Left renal cortex interstitium (tissue), 4 donors: ENCODE data around the gene PRR14. TPM values are rescaled to one million over a fixed set of nuclear protein-coding genes. Genes with fewer than 3 reads are reported as not detected.
"Not testable (repeated sequence)": the region's sequence is repeated elsewhere in the genome, so short reads cannot be mapped to it uniquely, and the experiment has no call there.

Source experiments
- DNase-seq, 4 donors: peaks; one replicate each; pipeline ENCODE4 v3.0.0-alpha.2; 2013; ENCODE audit warnings: low read depth in 4 of 4, low spot score in 2 of 4, missing footprints in 1 of 4
- polyA plus RNA-seq, 4 donors: library from polyadenylated mRNA; unstranded; fragments of 120-200 nt; gene quantifications; one replicate each; pipeline ENCODE4 v1.2.1, GENCODE V29; 2013; ENCODE audit not compliant: insufficient read length in 4 of 4

Gene PRR14
- polyA plus RNA-seq, 4 donors, result 38.2 to 54.8 (median 46.0) TPM

- DNase-seq, result peak; percentile 71 to 89 (median 77)
Observed at GRCh38 chr16:30628628-30629540, 21.9 kb upstream of the PRR14 start.

GRCh38 chr16:30632454-30632853 is 18.3 kb upstream of the PRR14 start:
- DNase-seq, result not testable (repeated sequence)

- no peak for DNase-seq
Observed at GRCh38 chr16:30633526-30633925, 17.2 kb upstream of the PRR14 start.

GRCh38 chr16:30636599-30636998 is 14.2 kb upstream of the PRR14 start:
- DNase-seq, result no peak

- DNase-seq, result not testable (repeated sequence)
Observed at GRCh38 chr16:30637139-30637538, 13.6 kb upstream of the PRR14 start.

- DNase-seq, result no peak
Observed at GRCh38 chr16:30637944-30638343, 12.8 kb upstream of the PRR14 start.

- no peak for DNase-seq
Observed at GRCh38 chr16:30641378-30641982, 9.3 kb upstream of the PRR14 start.

GRCh38 chr16:30644334-30644830 is 6.4 kb upstream of the PRR14 start:
- DNase-seq, result no peak

GRCh38 chr16:30645727-30646126 is 5.0 kb upstream of the PRR14 start:
- no peak for DNase-seq

GRCh38 chr16:30647274-30647571 is 3.5 kb upstream of the PRR14 start:
- DNase-seq, result no peak

GRCh38 chr16:30649725-30650368 is 913 bp upstream of the PRR14 start:
- no peak for DNase-seq

GRCh38 chr16:30651124-30652004 is 604 bp downstream of the PRR14 start:
- DNase-seq, result no peak

- no peak for DNase-seq
Observed at GRCh38 chr16:30652005-30652296, 1.2 kb downstream of the PRR14 start.

- DNase-seq, result no peak
Observed at GRCh38 chr16:30652718-30653117, 2.0 kb downstream of the PRR14 start.

- DNase-seq, result no peak
Observed at GRCh38 chr16:30654856-30655255, 4.1 kb downstream of the PRR14 start.

GRCh38 chr16:30655815-30656347 is 5.1 kb downstream of the PRR14 start:
- no peak for DNase-seq

- DNase-seq, result no peak
Observed at GRCh38 chr16:30656388-30656787, 5.6 kb downstream of the PRR14 start.

- no peak for DNase-seq
Observed at GRCh38 chr16:30656974-30657865, 6.5 kb downstream of the PRR14 start.
